HG03521 (cell line): Measurements from ENCODE around the gene POLR2B.
"Not testable (repeated sequence)": the region's sequence is repeated elsewhere in the genome, so short reads cannot be mapped to it uniquely, and the experiment has no call there.

ENCODE experiments used
- ATAC-seq: cut with Tn5 transposase; IDR thresholded peaks from one replicate; pipeline ENCODE4 v1.9.1; 2021; ENCODE audit warnings: mild to moderate bottlenecking, moderate library complexity; ENCODE audit not compliant: unreplicated experiment

Gene POLR2B

GRCh38 chr4:56986192-56986591 lies 7.5 kb downstream of the POLR2B start:
- no peak for ATAC-seq

- ATAC-seq, result no peak
Measured at GRCh38 chr4:56986952-56987351, 8.3 kb downstream of the POLR2B start.

- ATAC-seq, result no peak
Measured at GRCh38 chr4:56990109-56990905, 11.6 kb downstream of the POLR2B start.

- no peak for ATAC-seq
Measured at GRCh38 chr4:56995525-56995924, 16.8 kb downstream of the POLR2B start.

- ATAC-seq, result no peak
Measured at GRCh38 chr4:56999751-57000150, 21.1 kb downstream of the POLR2B start.

GRCh38 chr4:57013543-57014120 lies 34.9 kb downstream of the POLR2B start:
- ATAC-seq, result no peak

GRCh38 chr4:57018980-57019379 lies 40.3 kb downstream of the POLR2B start:
- ATAC-seq, result no peak

- no peak for ATAC-seq
Measured at GRCh38 chr4:57020467-57021101, 41.9 kb downstream of the POLR2B start.

- ATAC-seq, result no peak
Measured at GRCh38 chr4:57023104-57023503, 44.4 kb downstream of the POLR2B start.

GRCh38 chr4:57034520-57034919 lies 55.8 kb downstream of the POLR2B start:
- ATAC-seq, result no peak

GRCh38 chr4:57037982-57038604 lies 59.4 kb downstream of the POLR2B start:
- no peak for ATAC-seq

GRCh38 chr4:57039345-57039744 lies 60.6 kb downstream of the POLR2B start:
- no peak for ATAC-seq

- no peak for ATAC-seq
Measured at GRCh38 chr4:57040510-57040909, 61.8 kb downstream of the POLR2B start.

- ATAC-seq, result no peak
Measured at GRCh38 chr4:57041020-57041419, 62.3 kb downstream of the POLR2B start.

- no peak for ATAC-seq
Measured at GRCh38 chr4:57042711-57043169, 64.0 kb downstream of the POLR2B start.

- no peak for ATAC-seq
Measured at GRCh38 chr4:57043347-57044251, 64.9 kb downstream of the POLR2B start.

GRCh38 chr4:57044279-57044678 lies 65.6 kb downstream of the POLR2B start:
- ATAC-seq, result no peak

GRCh38 chr4:57044996-57045395 lies 66.3 kb downstream of the POLR2B start:
- no peak for ATAC-seq

GRCh38 chr4:57047046-57047445 lies 68.3 kb downstream of the POLR2B start:
- ATAC-seq, result not testable (repeated sequence)

GRCh38 chr4:57048590-57049304 lies 70.1 kb downstream of the POLR2B start:
- no peak for ATAC-seq
